GM18870 (cell line): Measurements from ENCODE around the gene SDF4.

Source experiments
- ATAC-seq: cut with Tn5 transposase; IDR thresholded peaks from one replicate; pipeline ENCODE4 v1.9.1; 2021; ENCODE audit warnings: moderate library complexity; ENCODE audit not compliant: unreplicated experiment

The SDF4 gene

DNA sequence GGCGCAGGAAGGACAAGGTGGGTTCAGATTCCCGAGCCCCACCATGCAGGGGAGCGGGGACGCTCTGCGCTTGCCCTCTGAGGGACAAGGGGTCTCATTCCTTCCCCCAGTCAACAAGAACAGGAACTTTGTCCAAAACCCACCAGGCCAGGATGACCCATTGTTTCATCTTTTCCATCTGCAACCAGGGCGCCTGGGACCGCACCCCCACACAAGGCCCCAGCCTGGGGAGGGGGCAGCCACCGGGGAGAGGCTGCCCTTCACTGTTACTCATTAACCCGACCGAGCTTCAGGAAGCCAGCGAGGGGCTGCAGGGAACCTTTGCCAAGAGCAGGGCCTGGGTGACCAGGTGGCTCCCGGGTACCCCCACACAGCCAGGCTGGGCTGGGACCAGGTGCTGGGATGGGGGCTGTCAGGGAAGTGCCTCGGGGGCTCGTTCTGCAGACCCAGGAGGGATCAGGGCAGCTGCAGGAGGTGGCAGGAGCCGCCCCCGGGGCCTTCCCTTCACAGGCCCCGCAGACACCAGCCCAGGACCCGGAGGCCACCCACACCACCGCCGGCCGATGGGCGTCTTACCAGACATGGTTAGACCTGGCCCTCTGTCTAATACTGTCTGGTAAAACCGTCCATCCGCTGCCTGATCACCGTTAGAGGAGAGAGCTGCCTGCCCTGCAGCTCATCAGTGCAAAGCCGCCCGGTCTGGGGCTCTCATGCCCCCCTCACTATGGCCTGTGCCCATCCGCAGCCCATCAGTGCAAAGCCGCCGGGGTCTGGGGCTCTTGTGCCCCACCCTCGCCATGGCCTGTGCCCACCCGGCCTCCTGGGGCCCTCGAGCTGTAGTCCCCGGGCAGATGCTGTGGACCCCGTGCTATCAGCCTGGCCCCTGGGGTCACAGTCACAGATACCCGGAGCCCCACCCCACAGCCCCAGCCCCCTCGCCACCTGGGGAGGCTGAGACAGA lies 63.1 kb downstream of the SDF4 start:
- no peak for ATAC-seq

DNA sequence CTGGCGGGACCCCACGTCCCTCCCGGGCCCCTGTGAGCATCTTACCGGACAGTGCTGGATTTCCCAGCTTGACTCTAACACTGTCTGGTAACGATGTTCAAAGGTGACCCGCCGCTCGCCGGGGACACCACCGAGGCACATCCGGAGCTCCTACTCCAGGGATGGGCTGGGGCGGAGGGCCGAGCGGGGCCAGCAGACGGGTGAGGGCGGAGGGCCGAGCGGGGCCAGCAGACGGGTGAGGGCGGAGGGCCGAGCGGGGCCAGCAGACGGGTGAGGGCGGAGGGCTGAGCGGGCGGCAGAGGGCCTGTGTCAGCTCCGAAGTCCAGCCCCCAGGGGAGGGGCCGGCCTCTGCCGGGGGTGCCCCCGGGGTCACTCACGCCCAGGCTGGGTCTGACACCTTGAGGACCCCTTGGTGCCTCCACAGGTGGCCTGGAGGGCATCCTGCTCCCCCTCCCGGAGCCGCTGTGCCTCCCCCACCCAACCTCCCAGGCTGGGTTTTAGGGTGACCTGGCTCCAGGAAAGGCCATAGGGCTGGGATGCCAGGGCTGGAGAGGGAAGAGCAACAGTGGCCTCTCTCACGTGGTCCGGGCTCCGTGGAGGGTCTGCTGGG lies 63.9 kb downstream of the SDF4 start:
- no peak for ATAC-seq

DNA sequence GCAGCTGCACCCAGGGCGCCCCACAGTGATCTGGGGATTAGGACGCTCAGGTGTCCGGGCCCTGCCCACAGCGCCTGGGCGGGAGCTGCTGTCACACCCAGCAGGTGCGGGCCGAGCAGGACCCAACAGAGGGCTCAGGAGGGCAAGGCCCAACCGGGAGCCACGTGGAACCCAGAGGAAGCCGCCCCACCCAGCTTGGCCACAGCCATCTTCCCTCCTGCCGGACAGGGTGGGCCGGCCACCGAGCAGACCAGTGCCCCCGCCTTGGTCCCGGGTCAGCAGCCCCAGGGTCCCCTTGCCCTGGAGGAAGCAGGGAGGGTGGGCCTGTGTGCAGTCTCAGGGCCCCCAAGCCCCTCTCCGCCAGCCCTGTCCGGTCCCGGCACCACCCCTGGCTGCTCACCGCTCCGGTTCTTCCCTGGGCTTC lies 64.4 kb downstream of the SDF4 start:
- no peak for ATAC-seq
